Activated naive CD8-positive, alpha-beta T cell treated with anti-CD3 and anti-CD28 coated beads for 36 hours (primary cell): ENCODE results near the gene FERMT1. TPM values are rescaled to one million over a fixed set of nuclear protein-coding genes. Genes with fewer than 3 reads are reported as not detected.
"Not testable (repeated sequence)": the region's sequence is repeated elsewhere in the genome, so short reads cannot be mapped to it uniquely, and the experiment has no call there.

Source experiments
- DNase-seq: peaks from one replicate; pipeline ENCODE4 v3.0.0; 2021
- H3K27ac Mint-ChIP-seq: one replicate; pipeline ENCODE4 v1.8.0; 2022; ENCODE audit warnings: mild to moderate bottlenecking, moderate library complexity, mixed read lengths
- H3K27me3 Mint-ChIP-seq: one replicate; pipeline ENCODE4 v1.8.0; 2022; ENCODE audit warnings: mild to moderate bottlenecking, mixed read lengths
- H3K36me3 Mint-ChIP-seq: one replicate; pipeline ENCODE4 v1.8.0; 2021; ENCODE audit warnings: mild to moderate bottlenecking, mixed read lengths
- H3K4me1 Mint-ChIP-seq: one replicate; pipeline ENCODE4 v1.8.0; 2021; ENCODE audit warnings: mixed read lengths
- H3K4me3 Mint-ChIP-seq: one replicate; pipeline ENCODE4 v1.8.0; 2022; ENCODE audit warnings: mild to moderate bottlenecking, moderate library complexity, mixed read lengths
- H3K9me3 Mint-ChIP-seq: one replicate; pipeline ENCODE4 v1.8.0; 2022; ENCODE audit warnings: mixed read lengths
- total RNA-seq, 2 experiments: library from RNA; stranded (reverse); gene quantifications; one replicate each; pipeline ENCODE4 v1.2.3, GENCODE V29; 2021

FERMT1 gene
- total RNA-seq, 2 experiments from 2014 or later, result 0.32 to 0.52 TPM

GRCh38 chr20:6067763-6068318, 55.0 kb downstream of the FERMT1 start:
- H3K9me3 Mint-ChIP-seq, result no peaks in the 10 kb centered on the region
- DNase-seq, result no peak
- H3K4me3 Mint-ChIP-seq, result no peak overlapping the region
- no peaks in the 10 kb centered on the region for H3K4me1 Mint-ChIP-seq
- H3K27ac Mint-ChIP-seq, result no peak overlapping the region
- no peaks in the 10 kb centered on the region for H3K27me3 Mint-ChIP-seq
- H3K36me3 Mint-ChIP-seq, result no peaks in the 10 kb centered on the region

DNA sequence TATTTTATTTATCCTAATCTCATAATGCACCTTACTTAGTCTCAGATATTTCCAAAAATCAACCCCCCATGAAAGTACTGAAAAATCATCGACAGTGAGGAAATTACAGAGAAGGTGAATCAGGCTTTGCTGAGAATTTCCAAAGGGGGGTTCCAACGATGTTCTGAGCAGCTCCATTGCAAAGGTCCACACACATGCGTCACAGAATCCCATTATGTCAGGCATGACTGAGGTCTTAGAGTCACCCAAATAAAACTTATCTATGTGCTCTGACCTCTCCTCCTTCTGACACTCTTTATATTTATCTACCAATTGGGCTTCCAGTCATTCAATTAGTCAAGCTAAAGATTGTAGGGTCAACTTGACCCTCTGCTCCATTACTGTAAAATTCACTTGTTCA, 56.2 kb downstream of the FERMT1 start:
- Mint-ChIP-seq H3K27me3 (no peaks in the 10 kb centered on the region), H3K9me3 (no peaks in the 10 kb centered on the region)

DNA sequence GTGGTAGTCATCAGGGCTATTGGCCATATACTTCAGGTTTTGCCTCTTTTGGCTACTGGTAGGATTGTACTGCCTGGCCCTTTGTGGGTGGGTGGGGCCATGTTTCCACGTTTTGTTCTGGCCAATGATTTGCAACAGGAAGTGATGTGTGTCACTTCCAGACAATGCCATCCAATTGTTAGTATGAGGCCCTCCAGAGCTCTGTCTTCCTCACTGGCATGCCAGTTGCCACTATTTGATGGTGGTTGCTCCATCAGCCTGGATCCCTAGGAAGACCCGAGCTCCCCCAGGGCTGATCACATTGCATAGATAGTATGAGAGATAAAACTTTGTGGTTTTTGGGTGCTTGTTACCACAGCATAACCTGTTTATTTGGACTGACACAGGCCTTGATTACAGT, 61.3 kb downstream of the FERMT1 start:
- Mint-ChIP-seq H3K4me1 (peaks cover 1% of the 10 kb centered on the region), H3K4me3 (no peak overlapping the region), H3K9me3 (no peaks in the 10 kb centered on the region), H3K27me3 (peaks cover 3% of the 10 kb centered on the region), H3K36me3 (no peaks in the 10 kb centered on the region), H3K27ac (no peak overlapping the region)
- DNase-seq, result no peak

More for the DNA sequence above, 56.2 kb downstream of the FERMT1 start:
- Mint-ChIP-seq H3K4me3 (no peak overlapping the region), H3K27ac (no peak overlapping the region), H3K36me3 (no peaks in the 10 kb centered on the region), H3K4me1 (peaks cover under 1% of the 10 kb centered on the region)
- no peak for DNase-seq

- H3K27ac Mint-ChIP-seq, result no peak overlapping the region
- peaks cover 4% of the 10 kb centered on the region for H3K27me3 Mint-ChIP-seq
- no peaks in the 10 kb centered on the region for H3K9me3 Mint-ChIP-seq
- peaks cover 1% of the 10 kb centered on the region for H3K4me1 Mint-ChIP-seq
- DNase-seq, result no peak
- no peaks in the 10 kb centered on the region for H3K36me3 Mint-ChIP-seq
- no peak overlapping the region for H3K4me3 Mint-ChIP-seq
Observed at GRCh38 chr20:6060213-6060612, 62.6 kb downstream of the FERMT1 start.

DNA sequence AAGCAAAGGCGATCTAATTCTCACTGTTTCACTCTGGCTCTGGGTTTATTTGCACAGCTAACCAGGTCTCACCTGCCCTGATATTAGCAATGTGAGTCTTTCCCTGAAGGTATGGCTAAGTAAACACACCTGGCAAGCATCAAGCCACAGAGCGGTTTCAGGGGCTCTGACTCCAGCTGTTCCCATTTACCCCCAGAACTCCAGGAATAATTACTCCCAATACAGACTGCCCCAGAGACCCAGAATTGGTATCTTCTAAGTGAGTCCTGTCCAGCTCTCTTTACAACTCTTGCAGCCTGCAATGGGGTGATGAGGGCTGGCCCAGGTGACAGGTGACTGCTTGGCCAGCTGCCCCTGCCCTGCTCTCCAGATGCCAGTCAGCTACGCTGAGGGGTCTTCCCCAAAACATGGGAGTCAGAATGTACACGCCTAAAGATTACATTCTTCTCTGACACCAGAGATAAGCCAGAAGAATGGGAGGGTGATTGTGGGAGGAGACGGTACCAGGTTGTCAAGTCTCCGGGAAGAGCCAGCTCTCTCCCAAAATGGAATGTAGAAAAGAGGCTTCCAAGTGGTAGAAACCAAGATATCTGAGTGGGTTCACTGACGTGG, 64.0 kb downstream of the FERMT1 start:
- Mint-ChIP-seq H3K4me1 (peaks cover 1% of the 10 kb centered on the region), H3K27me3 (peaks cover 17% of the 10 kb centered on the region), H3K4me3 (no peak overlapping the region), H3K27ac (no peak overlapping the region), H3K9me3 (no peaks in the 10 kb centered on the region), H3K36me3 (no peaks in the 10 kb centered on the region)
- no peak for DNase-seq

- Mint-ChIP-seq H3K27ac (no peak overlapping the region), H3K9me3 (no peaks in the 10 kb centered on the region), H3K4me1 (peaks cover 6% of the 10 kb centered on the region), H3K27me3 (peaks cover 25% of the 10 kb centered on the region), H3K4me3 (no peak overlapping the region), H3K36me3 (no peaks in the 10 kb centered on the region)
- DNase-seq, result no peak
Observed at GRCh38 chr20:6057691-6058090, 65.1 kb downstream of the FERMT1 start.

GRCh38 chr20:6057139-6057538, 65.7 kb downstream of the FERMT1 start:
- H3K27ac Mint-ChIP-seq, result no peak overlapping the region
- H3K36me3 Mint-ChIP-seq, result no peaks in the 10 kb centered on the region
- no peaks in the 10 kb centered on the region for H3K9me3 Mint-ChIP-seq
- H3K4me3 Mint-ChIP-seq, result no peak overlapping the region
- no peak for DNase-seq
- H3K27me3 Mint-ChIP-seq, result peaks cover 26% of the 10 kb centered on the region
- H3K4me1 Mint-ChIP-seq, result peaks cover 6% of the 10 kb centered on the region

DNA sequence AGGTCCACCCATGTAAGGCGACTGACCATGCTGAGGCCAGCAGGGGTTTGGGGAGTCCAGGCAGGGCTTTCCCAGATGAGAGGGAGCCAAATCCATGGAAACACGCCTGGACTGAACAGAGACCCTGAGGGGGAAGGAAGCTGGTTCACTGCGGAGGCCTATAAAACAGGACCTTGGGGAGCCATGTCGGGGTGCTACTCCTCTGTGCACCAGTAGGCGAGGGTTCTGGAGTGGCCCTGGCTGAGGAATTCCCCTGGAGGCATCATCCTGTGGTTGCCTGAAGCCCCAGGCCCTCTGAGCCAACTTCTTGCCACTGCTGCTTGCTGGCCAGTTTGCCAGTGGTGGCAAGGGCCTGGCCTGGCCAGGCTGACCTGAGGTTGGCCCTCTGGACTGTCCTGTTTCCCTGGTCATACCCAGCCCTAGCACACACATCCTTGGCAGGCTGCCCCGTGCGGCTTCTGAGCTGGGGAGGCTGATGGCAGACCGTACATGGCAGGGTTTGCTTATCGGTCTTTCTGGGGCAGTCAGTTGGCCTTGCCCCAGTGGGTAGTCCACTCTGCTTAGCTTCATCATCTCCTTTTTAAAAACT, 66.8 kb downstream of the FERMT1 start:
- Mint-ChIP-seq H3K27ac (no peak overlapping the region), H3K4me1 (peaks cover 4% of the 10 kb centered on the region), H3K4me3 (no peak overlapping the region), H3K36me3 (no peaks in the 10 kb centered on the region), H3K27me3 (peaks cover 34% of the 10 kb centered on the region), H3K9me3 (no peaks in the 10 kb centered on the region)
- no peak for DNase-seq

GRCh38 chr20:6055161-6055783, 67.6 kb downstream of the FERMT1 start:
- no peaks in the 10 kb centered on the region for H3K9me3 Mint-ChIP-seq
- peaks cover 4% of the 10 kb centered on the region for H3K4me1 Mint-ChIP-seq
- no peak for DNase-seq
- peaks cover 40% of the 10 kb centered on the region for H3K27me3 Mint-ChIP-seq
- H3K27ac Mint-ChIP-seq, result no peak overlapping the region
- no peak overlapping the region for H3K4me3 Mint-ChIP-seq
- no peaks in the 10 kb centered on the region for H3K36me3 Mint-ChIP-seq

DNA sequence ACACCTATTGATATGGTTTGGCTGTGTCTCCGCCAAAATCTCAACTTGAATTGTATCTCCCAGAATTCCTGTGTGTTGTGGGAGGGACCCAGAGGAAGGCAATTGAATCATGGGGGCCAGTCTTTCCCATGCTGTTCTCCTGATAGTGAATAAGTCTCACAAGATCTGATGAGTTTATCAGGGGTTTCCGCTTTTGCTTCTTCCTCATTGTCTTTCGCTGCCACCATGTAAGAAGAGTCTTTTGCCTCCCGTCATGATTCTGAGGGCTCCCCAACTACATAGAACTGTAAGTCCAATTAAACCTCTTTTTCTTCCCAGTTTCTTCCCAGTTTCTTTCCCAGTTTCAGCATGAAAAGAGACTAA, 68.2 kb downstream of the FERMT1 start:
- DNase-seq, H3K9me3 Mint-ChIP-seq, H3K4me1 Mint-ChIP-seq, H3K4me3 Mint-ChIP-seq, H3K27ac Mint-ChIP-seq, H3K36me3 Mint-ChIP-seq: not testable (repeated sequence)
- H3K27me3 Mint-ChIP-seq, result peaks cover 40% of the 10 kb centered on the region

- Mint-ChIP-seq H3K36me3 (no peaks in the 10 kb centered on the region), H3K4me1 (peaks cover 4% of the 10 kb centered on the region), H3K27ac (no peak within 1 kb of the TSS), H3K4me3 (peak within 1 kb of the TSS; percentile 7), H3K27me3 (peaks cover 40% of the 10 kb centered on the region), H3K9me3 (no peaks in the 10 kb centered on the region)
- DNase-seq, result no peak
Observed at GRCh38 chr20:6053776-6054688, 68.8 kb downstream of the FERMT1 start, which contains the start of gene LRRN4. Gene LRRN4, minus strand, starts transcription at chr20:6054060. Its CDS starts 1,261 bp downstream, at chr20:6052799.

DNA sequence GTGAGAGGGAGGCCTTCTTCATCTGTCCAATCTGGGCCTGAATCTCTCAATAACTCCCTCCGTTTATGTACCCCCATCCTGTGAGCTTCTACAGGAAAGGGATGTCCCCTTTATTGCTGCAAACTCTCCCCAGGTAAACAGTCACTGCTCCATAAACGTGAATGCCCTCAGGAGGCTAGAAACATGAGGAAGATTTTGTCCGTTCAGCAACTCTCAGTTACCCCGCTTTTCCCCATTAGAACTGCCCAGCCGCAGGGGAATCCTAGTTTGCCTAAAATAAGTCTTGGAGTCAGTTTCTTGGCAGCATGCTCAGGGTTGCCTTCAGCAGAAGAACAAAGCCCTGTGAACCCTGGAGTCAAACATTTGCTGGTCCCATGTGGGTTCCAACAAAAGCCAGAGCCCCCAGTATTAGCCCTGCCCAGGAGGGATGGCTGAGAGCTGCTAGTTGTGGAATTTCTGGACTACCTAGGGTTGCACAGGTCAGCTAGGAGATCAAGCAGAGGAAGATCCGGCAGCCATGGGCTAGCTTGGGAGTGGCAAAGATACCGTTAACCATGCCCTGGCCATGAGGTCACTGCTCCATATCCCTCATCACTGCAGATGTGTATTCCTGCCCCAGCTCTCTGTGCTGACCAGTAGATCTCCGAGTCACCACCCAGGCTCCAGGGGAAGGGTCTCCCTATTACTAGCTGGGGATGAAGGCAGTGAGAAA, 69.6 kb downstream of the FERMT1 start:
- DNase-seq, result no peak

DNA sequence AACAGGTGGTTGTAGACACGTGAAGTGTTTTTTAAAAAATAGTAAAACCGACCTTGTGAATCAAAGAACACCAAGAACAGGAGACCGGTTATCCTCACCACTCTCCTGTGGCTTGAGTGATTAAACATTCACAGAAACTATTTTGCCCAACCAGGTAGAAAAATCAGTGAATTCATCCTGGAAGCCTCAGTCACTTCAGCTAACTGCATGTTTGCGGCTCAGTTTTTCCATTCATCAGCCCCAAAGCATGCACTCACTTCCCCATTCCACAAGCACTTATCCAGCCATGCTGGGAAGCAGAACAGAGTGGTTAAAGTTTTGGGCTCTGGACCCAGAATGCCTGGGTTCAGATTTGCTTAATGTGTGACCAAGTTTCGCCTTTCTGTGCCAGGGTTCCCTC, 71.3 kb downstream of the FERMT1 start:
- no peaks in the 10 kb centered on the region for H3K36me3 Mint-ChIP-seq
- H3K4me1 Mint-ChIP-seq, result peaks cover 4% of the 10 kb centered on the region
- H3K4me3 Mint-ChIP-seq, result no peak overlapping the region
- no peak for DNase-seq
- peaks cover 40% of the 10 kb centered on the region for H3K27me3 Mint-ChIP-seq
- no peaks in the 10 kb centered on the region for H3K9me3 Mint-ChIP-seq
- no peak overlapping the region for H3K27ac Mint-ChIP-seq

More for the DNA sequence above, 69.6 kb downstream of the FERMT1 start:
- H3K36me3 Mint-ChIP-seq, result no peaks in the 10 kb centered on the region
- H3K9me3 Mint-ChIP-seq, result no peaks in the 10 kb centered on the region
- H3K4me1 Mint-ChIP-seq, result peaks cover 4% of the 10 kb centered on the region
- H3K27me3 Mint-ChIP-seq, result peaks cover 40% of the 10 kb centered on the region
- H3K4me3 Mint-ChIP-seq, result peak overlapping the region; percentile 7
- no peak overlapping the region for H3K27ac Mint-ChIP-seq

DNA sequence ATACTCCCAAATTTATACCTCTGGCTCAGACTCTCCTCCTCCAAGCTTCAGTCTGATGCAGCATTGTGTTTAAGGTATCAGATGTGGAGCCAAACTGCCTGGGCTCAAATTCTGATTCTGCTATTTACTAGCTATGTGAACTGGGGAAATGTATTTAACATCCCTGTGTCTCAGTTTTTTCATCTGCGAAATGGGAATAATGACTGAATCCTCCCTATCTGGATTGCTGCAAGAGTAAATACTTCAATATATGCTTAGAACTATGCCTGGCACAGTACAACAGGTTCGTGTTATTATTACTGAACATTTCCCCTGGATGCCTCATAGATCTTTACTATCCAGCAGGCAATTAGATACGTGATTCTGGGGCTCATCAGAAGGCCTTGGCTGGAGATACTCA, 74.4 kb downstream of the FERMT1 start:
- H3K36me3 Mint-ChIP-seq, result peaks cover 2% of the 10 kb centered on the region
- DNase-seq, result no peak
- no peak overlapping the region for H3K27ac Mint-ChIP-seq
- peaks cover 25% of the 10 kb centered on the region for H3K27me3 Mint-ChIP-seq
- no peak overlapping the region for H3K4me3 Mint-ChIP-seq
- H3K4me1 Mint-ChIP-seq, result peaks cover 4% of the 10 kb centered on the region
- H3K9me3 Mint-ChIP-seq, result no peaks in the 10 kb centered on the region
